HL-60 (cell line): Measurements from ENCODE around the gene FANCM.
"Not testable (repeated sequence)": the region's sequence is repeated elsewhere in the genome, so short reads cannot be mapped to it uniquely, and the experiment has no call there.

Experiments used
- DNase-seq, 2 experiments: peaks; one replicate each; pipeline ENCODE4 v3.0.0-alpha.2; 2010 to 2020; ENCODE audit warnings: low read depth in 1 of 2, low spot score in 1 of 2
- H3K27ac ChIP-seq: fragments of 250-450 bp; sonication (Bioruptor Pico); replicated peaks from 2 replicates; pipeline ENCODE4 v1.5.1; 2020; ENCODE audit warnings: mild to moderate bottlenecking, moderate library complexity
- H3K27me3 ChIP-seq: fragments of 250-450 bp; sonication (Bioruptor Pico); 2 replicates; pipeline ENCODE4 v1.5.1; 2021; ENCODE audit warnings: mild to moderate bottlenecking, moderate library complexity; ENCODE audit not compliant: insufficient read depth, poor library complexity, severe bottlenecking
- H3K4me3 ChIP-seq: replicated peaks from 2 replicates; pipeline ENCODE4 v1.5.1; 2011; ENCODE audit warnings: mild to moderate bottlenecking, control low read depth, low read length; ENCODE audit not compliant: insufficient read depth
- GABPA ChIP-seq: IDR thresholded peaks from 2 replicates; pipeline ENCODE4 v1.6.1; 2012; ENCODE audit warnings: low read depth
- POLR2AphosphoS5 ChIP-seq: IDR thresholded peaks from 2 replicates; pipeline ENCODE4 v1.6.1; 2012; ENCODE audit warnings: low read depth
- SPI1 ChIP-seq: IDR thresholded peaks from 2 replicates; pipeline ENCODE4 v1.6.1; 2012; ENCODE audit warnings: low read depth, mild to moderate bottlenecking, borderline replicate concordance
- TF ChIP-seq, protein P1 (sequence below): IDR thresholded peaks from 2 replicates; pipeline ENCODE4 v1.6.1; 2012; ENCODE audit warnings: low read depth; ENCODE audit not compliant: insufficient replicate concordance
- TF ChIP-seq, protein P2 (sequence below): IDR thresholded peaks from one replicate; pipeline ENCODE4 v1.5.1; 2011; ENCODE audit warnings: low read length, control low read depth, inconsistent platforms; ENCODE audit not compliant: insufficient read depth

FANCM gene

GRCh38 chr14:45212231-45212630, 76.5 kb downstream of the FANCM start:
- DNase-seq, result no peak
- no peak for TF ChIP-seq SPI1
- TF ChIP-seq, protein P1, sequence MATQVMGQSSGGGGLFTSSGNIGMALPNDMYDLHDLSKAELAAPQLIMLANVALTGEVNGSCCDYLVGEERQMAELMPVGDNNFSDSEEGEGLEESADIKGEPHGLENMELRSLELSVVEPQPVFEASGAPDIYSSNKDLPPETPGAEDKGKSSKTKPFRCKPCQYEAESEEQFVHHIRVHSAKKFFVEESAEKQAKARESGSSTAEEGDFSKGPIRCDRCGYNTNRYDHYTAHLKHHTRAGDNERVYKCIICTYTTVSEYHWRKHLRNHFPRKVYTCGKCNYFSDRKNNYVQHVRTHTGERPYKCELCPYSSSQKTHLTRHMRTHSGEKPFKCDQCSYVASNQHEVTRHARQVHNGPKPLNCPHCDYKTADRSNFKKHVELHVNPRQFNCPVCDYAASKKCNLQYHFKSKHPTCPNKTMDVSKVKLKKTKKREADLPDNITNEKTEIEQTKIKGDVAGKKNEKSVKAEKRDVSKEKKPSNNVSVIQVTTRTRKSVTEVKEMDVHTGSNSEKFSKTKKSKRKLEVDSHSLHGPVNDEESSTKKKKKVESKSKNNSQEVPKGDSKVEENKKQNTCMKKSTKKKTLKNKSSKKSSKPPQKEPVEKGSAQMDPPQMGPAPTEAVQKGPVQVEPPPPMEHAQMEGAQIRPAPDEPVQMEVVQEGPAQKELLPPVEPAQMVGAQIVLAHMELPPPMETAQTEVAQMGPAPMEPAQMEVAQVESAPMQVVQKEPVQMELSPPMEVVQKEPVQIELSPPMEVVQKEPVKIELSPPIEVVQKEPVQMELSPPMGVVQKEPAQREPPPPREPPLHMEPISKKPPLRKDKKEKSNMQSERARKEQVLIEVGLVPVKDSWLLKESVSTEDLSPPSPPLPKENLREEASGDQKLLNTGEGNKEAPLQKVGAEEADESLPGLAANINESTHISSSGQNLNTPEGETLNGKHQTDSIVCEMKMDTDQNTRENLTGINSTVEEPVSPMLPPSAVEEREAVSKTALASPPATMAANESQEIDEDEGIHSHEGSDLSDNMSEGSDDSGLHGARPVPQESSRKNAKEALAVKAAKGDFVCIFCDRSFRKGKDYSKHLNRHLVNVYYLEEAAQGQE, result no peak
- no peak for TF ChIP-seq POLR2AphosphoS5
- TF ChIP-seq, protein P2, sequence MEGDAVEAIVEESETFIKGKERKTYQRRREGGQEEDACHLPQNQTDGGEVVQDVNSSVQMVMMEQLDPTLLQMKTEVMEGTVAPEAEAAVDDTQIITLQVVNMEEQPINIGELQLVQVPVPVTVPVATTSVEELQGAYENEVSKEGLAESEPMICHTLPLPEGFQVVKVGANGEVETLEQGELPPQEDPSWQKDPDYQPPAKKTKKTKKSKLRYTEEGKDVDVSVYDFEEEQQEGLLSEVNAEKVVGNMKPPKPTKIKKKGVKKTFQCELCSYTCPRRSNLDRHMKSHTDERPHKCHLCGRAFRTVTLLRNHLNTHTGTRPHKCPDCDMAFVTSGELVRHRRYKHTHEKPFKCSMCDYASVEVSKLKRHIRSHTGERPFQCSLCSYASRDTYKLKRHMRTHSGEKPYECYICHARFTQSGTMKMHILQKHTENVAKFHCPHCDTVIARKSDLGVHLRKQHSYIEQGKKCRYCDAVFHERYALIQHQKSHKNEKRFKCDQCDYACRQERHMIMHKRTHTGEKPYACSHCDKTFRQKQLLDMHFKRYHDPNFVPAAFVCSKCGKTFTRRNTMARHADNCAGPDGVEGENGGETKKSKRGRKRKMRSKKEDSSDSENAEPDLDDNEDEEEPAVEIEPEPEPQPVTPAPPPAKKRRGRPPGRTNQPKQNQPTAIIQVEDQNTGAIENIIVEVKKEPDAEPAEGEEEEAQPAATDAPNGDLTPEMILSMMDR, result no peak
- no peak for TF ChIP-seq GABPA
- no peak overlapping the region for H3K4me3 ChIP-seq
- H3K27ac ChIP-seq, result no peak overlapping the region
- H3K27me3 ChIP-seq, result no peaks in the 10 kb centered on the region

DNA sequence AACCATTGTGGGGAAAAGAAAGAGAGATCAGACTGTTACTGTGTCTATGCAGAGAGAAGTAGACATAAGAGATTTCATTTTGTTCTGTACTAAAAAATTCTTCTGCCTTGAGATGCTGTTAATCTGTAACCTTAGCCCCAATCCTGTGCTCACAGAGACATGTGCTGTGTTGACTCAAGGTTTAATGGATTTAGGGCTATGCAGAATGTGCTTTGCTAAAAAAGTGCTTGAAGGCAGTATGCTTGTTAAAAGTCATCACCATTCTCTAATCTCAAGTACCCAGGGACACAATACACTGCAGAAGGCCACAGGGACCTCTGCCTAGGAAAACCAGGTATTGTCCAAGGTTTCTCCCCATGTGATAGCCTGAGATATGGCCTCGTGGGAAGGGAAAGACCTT, 78.0 kb downstream of the FANCM start:
- not testable (repeated sequence) for H3K4me3 ChIP-seq, DNase-seq, H3K27ac ChIP-seq, H3K27me3 ChIP-seq

DNA sequence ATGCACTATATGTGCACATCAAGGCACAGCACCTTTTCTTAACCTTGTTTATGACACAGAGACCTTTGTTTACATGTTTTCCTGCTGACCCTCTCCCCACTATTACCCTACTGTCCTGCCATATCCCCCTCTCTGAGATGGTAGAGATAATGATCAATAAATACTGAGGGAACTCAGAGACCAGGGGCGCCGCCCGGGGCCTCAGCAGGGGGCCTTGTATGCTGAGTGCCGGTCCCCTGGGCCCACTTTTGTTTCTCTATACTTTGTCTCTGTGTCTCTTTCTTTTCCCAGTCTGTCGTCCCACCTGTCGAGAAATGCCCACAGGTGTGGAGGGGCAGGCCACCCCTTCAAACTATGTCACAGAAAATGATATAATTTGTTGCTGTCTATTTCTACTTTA, 78.6 kb downstream of the FANCM start:
- not testable (repeated sequence) for H3K27me3 ChIP-seq, H3K27ac ChIP-seq, H3K4me3 ChIP-seq, DNase-seq

GRCh38 chr14:45222485-45223262, 86.9 kb downstream of the FANCM start:
- H3K27me3 ChIP-seq, result no peaks in the 10 kb centered on the region
- no peak overlapping the region for H3K4me3 ChIP-seq
- DNase-seq, result no peak
- H3K27ac ChIP-seq, result no peak overlapping the region
- no peak for TF ChIP-seq GABPA
- no peak for TF ChIP-seq SPI1
- TF ChIP-seq, protein P2, result no peak
- TF ChIP-seq POLR2AphosphoS5, result no peak
- TF ChIP-seq, protein P1, result no peak

DNA sequence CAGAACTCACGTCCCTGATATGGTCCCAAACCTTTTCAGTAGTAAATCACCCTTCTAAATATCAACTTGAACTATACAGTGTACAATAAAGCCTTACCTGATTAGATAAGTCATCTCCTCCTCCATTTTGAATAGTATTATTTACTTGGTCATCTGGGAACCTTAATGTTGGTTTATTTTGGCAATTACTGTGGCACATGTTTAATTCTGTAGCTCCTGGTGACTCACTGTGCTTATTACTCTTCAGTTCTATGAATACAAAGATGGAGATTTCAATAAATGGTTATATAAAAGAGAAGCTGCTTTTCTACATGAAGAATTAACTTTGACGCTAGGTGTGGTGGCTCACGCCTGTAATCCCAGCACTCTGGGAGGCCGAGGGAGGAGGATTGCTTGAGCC, 91.8 kb downstream of the FANCM start:
- Histone ChIP-seq H3K27me3 (no peaks in the 10 kb centered on the region), H3K27ac (no peak overlapping the region), H3K4me3 (no peak overlapping the region)
- DNase-seq, result no peak
- no peak for TF ChIP-seq GABPA
- TF ChIP-seq, protein P1, result no peak
- TF ChIP-seq, protein P2, result no peak
- TF ChIP-seq POLR2AphosphoS5, result no peak
- TF ChIP-seq SPI1, result no peak
